Astrocyte of the cerebellum (primary cell): ENCODE results near the gene RBL2.
"Not testable (repeated sequence)": the region's sequence is repeated elsewhere in the genome, so short reads cannot be mapped to it uniquely, and the experiment has no call there.

Source experiments
- DNase-seq: peaks from one replicate; pipeline ENCODE4 v3.0.0-alpha.2; 2011; ENCODE audit warnings: low read depth
- H3K4me3 ChIP-seq: 2 replicates; pipeline ENCODE4 v1.5.1; 2011; ENCODE audit warnings: mild to moderate bottlenecking, low read depth, low read length, moderate library complexity
- in situ Hi-C: cut with HindIII; loops from 2 replicates; pipeline ENCODE4 v1.10.0; 2017; ENCODE audit warnings: low sequenced_read_pairs
- TF ChIP-seq, protein P1 (sequence below): IDR thresholded peaks from 2 replicates; pipeline ENCODE4 v1.5.1; 2012; ENCODE audit warnings: low read length, low read depth, moderate library complexity, mild to moderate bottlenecking; ENCODE audit errors: missing control alignments

RBL2 gene

GRCh38 chr16:53534206-53534605 lies 99.9 kb downstream of the RBL2 start:
- DNase-seq, result no peak
- H3K4me3 ChIP-seq, result no peak overlapping the region
- TF ChIP-seq, protein P1, sequence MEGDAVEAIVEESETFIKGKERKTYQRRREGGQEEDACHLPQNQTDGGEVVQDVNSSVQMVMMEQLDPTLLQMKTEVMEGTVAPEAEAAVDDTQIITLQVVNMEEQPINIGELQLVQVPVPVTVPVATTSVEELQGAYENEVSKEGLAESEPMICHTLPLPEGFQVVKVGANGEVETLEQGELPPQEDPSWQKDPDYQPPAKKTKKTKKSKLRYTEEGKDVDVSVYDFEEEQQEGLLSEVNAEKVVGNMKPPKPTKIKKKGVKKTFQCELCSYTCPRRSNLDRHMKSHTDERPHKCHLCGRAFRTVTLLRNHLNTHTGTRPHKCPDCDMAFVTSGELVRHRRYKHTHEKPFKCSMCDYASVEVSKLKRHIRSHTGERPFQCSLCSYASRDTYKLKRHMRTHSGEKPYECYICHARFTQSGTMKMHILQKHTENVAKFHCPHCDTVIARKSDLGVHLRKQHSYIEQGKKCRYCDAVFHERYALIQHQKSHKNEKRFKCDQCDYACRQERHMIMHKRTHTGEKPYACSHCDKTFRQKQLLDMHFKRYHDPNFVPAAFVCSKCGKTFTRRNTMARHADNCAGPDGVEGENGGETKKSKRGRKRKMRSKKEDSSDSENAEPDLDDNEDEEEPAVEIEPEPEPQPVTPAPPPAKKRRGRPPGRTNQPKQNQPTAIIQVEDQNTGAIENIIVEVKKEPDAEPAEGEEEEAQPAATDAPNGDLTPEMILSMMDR, result no peak
- in situ Hi-C loops, result no loop called here

GRCh38 chr16:53537626-53538025 lies 103.4 kb downstream of the RBL2 start:
- TF ChIP-seq, protein P1, result no peak
- in situ Hi-C loops, result no loop called here

GRCh38 chr16:53539346-53539745 lies 105.1 kb downstream of the RBL2 start:
- in situ Hi-C loops, DNase-seq: not testable (repeated sequence)

More at GRCh38 chr16:53537626-53538025, 103.4 kb downstream of the RBL2 start:
- H3K4me3 ChIP-seq, result no peak overlapping the region
- DNase-seq, result no peak

GRCh38 chr16:53539759-53540718 lies 105.8 kb downstream of the RBL2 start:
- in situ Hi-C loops, DNase-seq, H3K4me3 ChIP-seq: not testable (repeated sequence)

More at GRCh38 chr16:53539346-53539745, 105.1 kb downstream of the RBL2 start:
- not testable (repeated sequence) for H3K4me3 ChIP-seq
